Measurements from ENCODE around the gene ERBB4. TPM values are rescaled to one million over a fixed set of nuclear protein-coding genes. Genes with fewer than 3 reads are reported as not detected.

The ERBB4 gene
- total RNA-seq, 5 donors from 2014 or later (not counting 1 experiment from before 2014, with no cell fraction given): 0.03 to 0.06 TPM; not detected in 3

DNA sequence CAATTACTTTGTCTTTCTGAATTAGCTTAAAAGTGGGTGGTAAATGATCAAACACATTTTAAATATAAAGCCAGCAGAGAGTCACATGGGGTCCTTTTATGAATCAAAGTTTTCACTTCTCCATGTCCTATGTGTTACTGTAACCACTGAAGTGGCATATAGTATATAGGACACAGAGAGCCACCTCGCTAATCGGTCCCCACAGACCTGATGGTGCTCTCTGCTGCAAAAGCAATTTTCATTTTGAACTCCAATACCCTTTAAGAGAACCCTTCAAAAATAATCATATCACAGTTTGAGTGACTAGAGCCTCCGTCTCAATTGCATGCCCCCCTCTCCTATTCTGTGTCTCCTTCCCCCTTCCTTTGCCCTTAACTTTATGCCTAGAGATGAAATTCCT, 272.8 kb downstream of the ERBB4 start:
- Histone ChIP-seq H3K9me3 (no peaks in the 10 kb centered on the region), H3K27ac (ENCODE audit: low read length) (no peak overlapping the region), H3K4me3 (ENCODE audit: control insufficient read depth in 1 of 2, extremely low read depth in 1 of 2, low read length in 1 of 2) (no peak overlapping the region), H3K4me1 (ENCODE audit: control insufficient read depth in 1 of 2, extremely low read depth in 1 of 2, insufficient read depth in 2 of 2, low read length in 2 of 2) (no peaks in the 10 kb centered on the region), H3K27me3 (replicated peaks in 1 of 2; ENCODE audit: control insufficient read depth in 2 of 2, extremely low read depth in 1 of 2, insufficient read depth in 2 of 2, low read length in 1 of 2) (peaks cover 0 to 2% of the 10 kb centered on the region in 2 experiments), H3K36me3 (ENCODE audit: control insufficient read depth in 2 of 2, extremely low read depth in 1 of 2, insufficient read depth in 1 of 2, low read length in 1 of 2) (no peaks in the 10 kb centered on the region)
- DNase-seq: no peak
- Mint-ChIP-seq H3K4me3 (no peak overlapping the region), H3K27me3 (no peaks in the 10 kb centered on the region), H3K36me3 (no peaks in the 10 kb centered on the region), H3K27ac (no peak overlapping the region), H3K4me1 (no peaks in the 10 kb centered on the region), H3K9me3 (peaks cover 0 to 7% (median 0%) of the 10 kb centered on the region in 3 donors)
- POLR2A ChIA-PET: no interaction called here
- WGBS (ENCODE audit: insufficient coverage): no CpG with 5 or more reads among the region's 3 CpGs
- no peak for ATAC-seq (replicated peaks in 1 of 4)
- CTCF ChIA-PET: interaction anchor here in 1 of 2 donors (0.6 kb wide), 1 partner anchor 381 kb away, joined by 3 read pairs; no protein-coding TSS in a partner anchor

GRCh38 chr2:212264187-212264586, 274.4 kb downstream of the ERBB4 start:
- Histone ChIP-seq H3K27me3 (replicated peaks in 1 of 2; ENCODE audit: control insufficient read depth in 2 of 2, extremely low read depth in 1 of 2, insufficient read depth in 2 of 2, low read length in 1 of 2) (peaks cover 0 to 2% of the 10 kb centered on the region in 2 experiments), H3K4me3 (ENCODE audit: control insufficient read depth in 1 of 2, extremely low read depth in 1 of 2, low read length in 1 of 2) (no peak overlapping the region), H3K4me1 (ENCODE audit: control insufficient read depth in 1 of 2, extremely low read depth in 1 of 2, insufficient read depth in 2 of 2, low read length in 2 of 2) (no peaks in the 10 kb centered on the region), H3K36me3 (ENCODE audit: control insufficient read depth in 2 of 2, extremely low read depth in 1 of 2, insufficient read depth in 1 of 2, low read length in 1 of 2) (no peaks in the 10 kb centered on the region), H3K9me3 (no peaks in the 10 kb centered on the region), H3K27ac (ENCODE audit: low read length) (no peak overlapping the region)
- POLR2A ChIA-PET: no interaction called here
- H3K4me1 Mint-ChIP-seq: no peaks in the 10 kb centered on the region
- no peak overlapping the region for H3K4me3 Mint-ChIP-seq
- peaks cover 0 to 9% (median 0%) of the 10 kb centered on the region in 3 donors for H3K9me3 Mint-ChIP-seq
- ATAC-seq (replicated peaks in 1 of 4) (no peak), DNase-seq (no peak)
- WGBS (ENCODE audit: insufficient coverage): 80% methylated on average over 2 of the region's 3 CpGs
- H3K36me3 Mint-ChIP-seq: no peaks in the 10 kb centered on the region
- no peak overlapping the region for H3K27ac Mint-ChIP-seq
- no peaks in the 10 kb centered on the region for H3K27me3 Mint-ChIP-seq
- CTCF ChIA-PET: no interaction called here

- CTCF ChIA-PET: no interaction called here
- H3K27me3 Mint-ChIP-seq: no peaks in the 10 kb centered on the region
Measured at GRCh38 chr2:212259226-212259625, 279.4 kb downstream of the ERBB4 start.

DNA sequence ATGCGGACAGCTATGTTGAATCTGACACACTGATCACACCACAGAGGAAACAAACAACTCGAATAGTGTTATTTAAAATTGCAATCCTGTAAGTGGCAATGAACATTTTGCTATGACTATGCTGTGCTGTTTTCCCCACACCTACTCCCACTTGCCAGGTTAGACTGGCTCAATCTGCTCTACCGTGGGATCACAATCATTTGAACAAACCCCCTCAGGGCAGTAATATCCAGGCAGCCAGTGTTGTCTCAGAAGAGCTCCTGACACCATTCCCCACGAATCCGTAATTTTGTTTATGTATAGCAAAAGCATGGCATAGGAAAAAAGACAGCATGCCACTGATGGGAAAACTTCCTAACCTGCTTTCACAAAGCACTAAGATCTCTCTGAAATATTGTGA, 284.3 kb downstream of the ERBB4 start:
- H3K36me3 Mint-ChIP-seq: no peaks in the 10 kb centered on the region
- ATAC-seq (replicated peaks in 1 of 4) (no peak), DNase-seq (no peak)
- Histone ChIP-seq H3K36me3 (ENCODE audit: control insufficient read depth in 2 of 2, extremely low read depth in 1 of 2, insufficient read depth in 1 of 2, low read length in 1 of 2) (no peaks in the 10 kb centered on the region), H3K27ac (ENCODE audit: low read length) (no peak overlapping the region), H3K27me3 (replicated peaks in 1 of 2; ENCODE audit: control insufficient read depth in 2 of 2, extremely low read depth in 1 of 2, insufficient read depth in 2 of 2, low read length in 1 of 2) (no peaks in the 10 kb centered on the region), H3K4me3 (ENCODE audit: control insufficient read depth in 1 of 2, extremely low read depth in 1 of 2, low read length in 1 of 2) (no peak overlapping the region), H3K4me1 (ENCODE audit: control insufficient read depth in 1 of 2, extremely low read depth in 1 of 2, insufficient read depth in 2 of 2, low read length in 2 of 2) (no peaks in the 10 kb centered on the region), H3K9me3 (no peaks in the 10 kb centered on the region)
- ChIA-PET CTCF (no interaction called here), POLR2A (no interaction called here)
- no peaks in the 10 kb centered on the region for H3K27me3 Mint-ChIP-seq
- H3K9me3 Mint-ChIP-seq: no peaks in the 10 kb centered on the region
- H3K4me1 Mint-ChIP-seq: no peaks in the 10 kb centered on the region
- H3K4me3 Mint-ChIP-seq: no peak overlapping the region
- WGBS (ENCODE audit: insufficient coverage): no CpG with 5 or more reads among the region's 5 CpGs
- H3K27ac Mint-ChIP-seq: no peak overlapping the region

More at GRCh38 chr2:212259226-212259625, 279.4 kb downstream of the ERBB4 start:
- Histone ChIP-seq H3K4me3 (ENCODE audit: control insufficient read depth in 1 of 2, extremely low read depth in 1 of 2, low read length in 1 of 2) (no peak overlapping the region), H3K27ac (ENCODE audit: low read length) (no peak overlapping the region), H3K36me3 (ENCODE audit: control insufficient read depth in 2 of 2, extremely low read depth in 1 of 2, insufficient read depth in 1 of 2, low read length in 1 of 2) (no peaks in the 10 kb centered on the region), H3K4me1 (ENCODE audit: control insufficient read depth in 1 of 2, extremely low read depth in 1 of 2, insufficient read depth in 2 of 2, low read length in 2 of 2) (no peaks in the 10 kb centered on the region), H3K27me3 (replicated peaks in 1 of 2; ENCODE audit: control insufficient read depth in 2 of 2, extremely low read depth in 1 of 2, insufficient read depth in 2 of 2, low read length in 1 of 2) (peaks cover 0 to 2% of the 10 kb centered on the region in 2 experiments), H3K9me3 (no peaks in the 10 kb centered on the region)
- Mint-ChIP-seq H3K36me3 (no peaks in the 10 kb centered on the region), H3K4me3 (no peak overlapping the region), H3K4me1 (no peaks in the 10 kb centered on the region), H3K27ac (no peak overlapping the region), H3K9me3 (peaks cover 0 to 2% (median 0%) of the 10 kb centered on the region in 3 donors)
- DNase-seq (no peak), ATAC-seq (replicated peaks in 1 of 4) (no peak)
- POLR2A ChIA-PET: no interaction called here
- no CpG with 5 or more reads among the region's 2 CpGs for WGBS (ENCODE audit: insufficient coverage)

- no CpG with 5 or more reads among the region's 2 CpGs for WGBS (ENCODE audit: insufficient coverage)
- Mint-ChIP-seq H3K4me1 (no peaks in the 10 kb centered on the region), H3K4me3 (no peak overlapping the region), H3K9me3 (no peaks in the 10 kb centered on the region), H3K27me3 (no peaks in the 10 kb centered on the region), H3K36me3 (no peaks in the 10 kb centered on the region), H3K27ac (no peak overlapping the region)
- H3K36me3 ChIP-seq (ENCODE audit: control insufficient read depth in 2 of 2, extremely low read depth in 1 of 2, insufficient read depth in 1 of 2, low read length in 1 of 2): no peaks in the 10 kb centered on the region
- H3K4me1 ChIP-seq (ENCODE audit: control insufficient read depth in 1 of 2, extremely low read depth in 1 of 2, insufficient read depth in 2 of 2, low read length in 2 of 2): no peaks in the 10 kb centered on the region
- no peaks in the 10 kb centered on the region for H3K9me3 ChIP-seq
- ChIA-PET POLR2A (no interaction called here), CTCF (interaction anchor here in 1 of 2 donors (0.5 kb wide), 1 partner anchor 318 kb away, joined by 3 read pairs; no protein-coding TSS in a partner anchor)
- no peaks in the 10 kb centered on the region for H3K27me3 ChIP-seq (replicated peaks in 1 of 2; ENCODE audit: control insufficient read depth in 2 of 2, extremely low read depth in 1 of 2, insufficient read depth in 2 of 2, low read length in 1 of 2)
- no peak overlapping the region for H3K4me3 ChIP-seq (ENCODE audit: control insufficient read depth in 1 of 2, extremely low read depth in 1 of 2, low read length in 1 of 2)
- ATAC-seq (replicated peaks in 1 of 4): no peak
- no peak for DNase-seq
- no peak overlapping the region for H3K27ac ChIP-seq (ENCODE audit: low read length)
Measured at GRCh38 chr2:212249451-212249850, 289.2 kb downstream of the ERBB4 start.

DNA sequence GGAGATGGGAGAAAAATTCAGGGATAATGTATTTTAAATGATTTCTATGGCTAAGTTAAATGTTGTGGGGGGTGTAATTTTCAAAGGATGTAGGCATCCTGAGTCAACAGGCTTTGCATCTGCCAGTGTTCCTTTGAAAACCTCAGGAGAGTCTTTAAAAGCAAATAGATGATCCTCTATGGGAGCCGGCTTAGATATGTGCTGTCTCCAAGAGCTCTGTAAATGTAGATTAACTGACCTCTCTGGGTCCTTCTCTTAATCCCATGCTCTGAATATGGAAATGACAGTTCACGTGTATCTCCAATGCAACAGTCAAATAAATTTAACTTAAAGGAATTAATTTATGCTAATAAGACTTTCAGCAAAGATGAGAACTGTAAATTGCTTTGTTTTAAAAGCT, 292.7 kb downstream of the ERBB4 start:
- H3K4me3 ChIP-seq (ENCODE audit: control insufficient read depth in 1 of 2, extremely low read depth in 1 of 2, low read length in 1 of 2): no peak overlapping the region
- no peaks in the 10 kb centered on the region for H3K4me1 Mint-ChIP-seq
- no CpG with 5 or more reads among the region's 2 CpGs for WGBS (ENCODE audit: insufficient coverage)
- H3K36me3 Mint-ChIP-seq: no peaks in the 10 kb centered on the region
- ATAC-seq (replicated peaks in 1 of 4) (no peak), DNase-seq (no peak)
- no peaks in the 10 kb centered on the region for H3K27me3 ChIP-seq (replicated peaks in 1 of 2; ENCODE audit: control insufficient read depth in 2 of 2, extremely low read depth in 1 of 2, insufficient read depth in 2 of 2, low read length in 1 of 2)
- ChIA-PET CTCF (no interaction called here), POLR2A (interaction anchor here in 1 of 2 donors (0.6 kb wide), 1 partner anchor 56 kb away, joined by 4 read pairs; no protein-coding TSS in a partner anchor)
- H3K9me3 Mint-ChIP-seq: no peaks in the 10 kb centered on the region
- no peaks in the 10 kb centered on the region for H3K4me1 ChIP-seq (ENCODE audit: control insufficient read depth in 1 of 2, extremely low read depth in 1 of 2, insufficient read depth in 2 of 2, low read length in 2 of 2)
- no peaks in the 10 kb centered on the region for H3K27me3 Mint-ChIP-seq
- H3K36me3 ChIP-seq (ENCODE audit: control insufficient read depth in 2 of 2, extremely low read depth in 1 of 2, insufficient read depth in 1 of 2, low read length in 1 of 2): no peaks in the 10 kb centered on the region
- H3K9me3 ChIP-seq: no peaks in the 10 kb centered on the region
- no peak overlapping the region for H3K27ac ChIP-seq (ENCODE audit: low read length)
- no peak overlapping the region for H3K27ac Mint-ChIP-seq
- H3K4me3 Mint-ChIP-seq: no peak overlapping the region

- no peak for ATAC-seq (replicated peaks in 1 of 4)
- no peaks in the 10 kb centered on the region for H3K27me3 Mint-ChIP-seq
- CTCF ChIA-PET: no interaction called here
- no peaks in the 10 kb centered on the region for H3K4me1 ChIP-seq (ENCODE audit: control insufficient read depth in 1 of 2, extremely low read depth in 1 of 2, insufficient read depth in 2 of 2, low read length in 2 of 2)
- H3K27ac Mint-ChIP-seq: no peak overlapping the region
- H3K9me3 ChIP-seq: no peaks in the 10 kb centered on the region
- 89% methylated on average over 1 of the region's 1 CpG for WGBS (ENCODE audit: insufficient coverage)
- no peaks in the 10 kb centered on the region for H3K4me1 Mint-ChIP-seq
- no peak overlapping the region for H3K4me3 Mint-ChIP-seq
- H3K36me3 Mint-ChIP-seq: no peaks in the 10 kb centered on the region
- H3K36me3 ChIP-seq (ENCODE audit: control insufficient read depth in 2 of 2, extremely low read depth in 1 of 2, insufficient read depth in 1 of 2, low read length in 1 of 2): no peaks in the 10 kb centered on the region
- no peaks in the 10 kb centered on the region for H3K27me3 ChIP-seq (replicated peaks in 1 of 2; ENCODE audit: control insufficient read depth in 2 of 2, extremely low read depth in 1 of 2, insufficient read depth in 2 of 2, low read length in 1 of 2)
- peaks cover 0 to 5% (median 0%) of the 10 kb centered on the region in 3 donors for H3K9me3 Mint-ChIP-seq
- POLR2A ChIA-PET: no interaction called here
- no peak overlapping the region for H3K27ac ChIP-seq (ENCODE audit: low read length)
- DNase-seq: no peak
- H3K4me3 ChIP-seq (ENCODE audit: control insufficient read depth in 1 of 2, extremely low read depth in 1 of 2, low read length in 1 of 2): no peak overlapping the region
Measured at GRCh38 chr2:212242724-212243123, 295.9 kb downstream of the ERBB4 start.

Data from T-cell (primary cell).